Lung (tissue), 12 donors: ENCODE measurements around the gene SHISA3. TPM values are rescaled to one million over a fixed set of nuclear protein-coding genes. Genes with fewer than 3 reads are reported as not detected.

ENCODE experiments used
- ATAC-seq: fragments of 200-7000 bp; cut with Tn5 transposase; one replicate; pipeline ENCODE4 v1.9.1; 2020; ENCODE audit warnings: moderate number of reproducible peaks; ENCODE audit not compliant: insufficient read depth, low FRiP score
- DNase-seq, 3 donors: peaks; one replicate each; pipeline ENCODE4 v3.0.0-alpha.2; 2013 to 2017
- H3K27ac ChIP-seq, 2 donors: one replicate each; pipeline ENCODE4 v1.5.1; 2013; ENCODE audit warnings: mild to moderate bottlenecking in 2 of 2, moderate library complexity in 2 of 2, control low read depth in 1 of 2, inconsistent platforms in 1 of 2, low read depth in 1 of 2, low read length in 1 of 2
- H3K27me3 ChIP-seq, 3 donors: one replicate each; pipeline ENCODE4 v1.5.1; 2013; ENCODE audit warnings: low read length in 2 of 3; ENCODE audit not compliant: control insufficient read depth in 3 of 3, insufficient read depth in 3 of 3
- H3K36me3 ChIP-seq, 4 donors: one replicate each; pipeline ENCODE4 v1.5.1; 2013; ENCODE audit warnings: low read length in 4 of 4, mild to moderate bottlenecking in 1 of 4, moderate library complexity in 1 of 4; ENCODE audit not compliant: control insufficient read depth in 4 of 4, insufficient read depth in 4 of 4
- H3K4me1 ChIP-seq, 5 donors: one replicate each; pipeline ENCODE4 v1.5.1; 2013; ENCODE audit warnings: low read length in 5 of 5, mild to moderate bottlenecking in 2 of 5, moderate library complexity in 1 of 5; ENCODE audit not compliant: control insufficient read depth in 5 of 5, insufficient read depth in 5 of 5
- H3K4me3 ChIP-seq: one replicate; pipeline ENCODE4 v1.5.1; 2013; ENCODE audit warnings: mild to moderate bottlenecking, control low read depth, moderate library complexity
- H3K9ac ChIP-seq, 2 donors: one replicate each; pipeline ENCODE4 v1.5.1; 2013; ENCODE audit warnings: low read length in 2 of 2, control low read depth in 1 of 2; ENCODE audit not compliant: insufficient read depth in 1 of 2
- H3K9me3 ChIP-seq, 4 donors: one replicate each; pipeline ENCODE4 v1.5.1; 2013; ENCODE audit warnings: low read length in 3 of 4, mild to moderate bottlenecking in 1 of 4, moderate library complexity in 1 of 4; ENCODE audit not compliant: control insufficient read depth in 4 of 4, insufficient read depth in 3 of 4
- CTCF ChIP-seq: IDR thresholded peaks from 2 replicates; pipeline ENCODE4 v1.5.1; 2012; ENCODE audit warnings: mild to moderate bottlenecking; ENCODE audit errors: control extremely low read depth, extremely low read depth
- WGBS, 2 donors: extraction: QIAGEN DNeasy Blood & Tissue Kit; methylation state at CpG; one replicate each; pipeline ENCODE4 v1.1.7; 2013; 5-methylcytosine and 5-hydroxymethylcytosine counted together
- polyA plus RNA-seq, 2 donors: library from polyadenylated mRNA; stranded (reverse); fragments of 200-250 nt; gene quantifications; one replicate each; pipeline ENCODE4 v1.2.1, GENCODE V29; 2013
- total RNA-seq, 2 donors: library from RNA; depleted of rRNA in 1 of 2; stranded (reverse); fragments of >200 nt in 1 of 2; gene quantifications; one replicate each; pipeline ENCODE4 v1.2.1, GENCODE V29; 2014 to 2021
- donor health status: control.
- donor health status: control.
- donor health status: Bipolar disorder and iron deficiency.
- donor health status: healthy.
- donor health status: DM: yes; HTN: yes; CAD: no.

SHISA3 gene
- total and polyA plus RNA-seq, 4 donors, result 1.00 to 13.5 (median 2.0) TPM

DNA sequence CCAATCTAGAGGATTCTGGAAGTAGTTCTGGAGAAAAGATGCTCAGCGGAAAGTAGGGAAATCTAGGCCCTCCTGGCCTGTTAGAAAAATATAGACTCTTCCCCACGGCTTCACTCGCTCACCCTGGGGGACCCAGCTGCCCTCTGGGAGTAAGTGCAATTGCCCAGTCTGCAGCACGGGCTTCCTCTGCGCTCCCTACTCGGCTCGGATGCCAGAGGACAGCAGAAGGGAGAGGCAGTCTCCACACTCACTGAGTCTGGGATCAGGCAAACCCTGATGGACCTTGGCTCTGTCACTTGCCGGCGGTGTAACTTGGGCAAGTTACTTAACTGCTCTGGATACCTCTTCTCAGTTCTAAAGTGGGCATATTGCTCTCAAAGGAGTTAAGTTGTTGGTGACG is 2.1 kb downstream of the SHISA3 start:
- no peak overlapping the region for H3K4me3 ChIP-seq
- H3K27ac ChIP-seq, result no peak overlapping the region
- TF ChIP-seq CTCF, result no peak
- ATAC-seq, result no peak
- H3K9me3 ChIP-seq, result peaks cover 0 to 5% (median 0%) of the 10 kb centered on the region in 4 donors
- WGBS, 2 donors, result 14 to 17% methylated on average over 10 of the region's 10 CpGs
- peak in 1 of 3 donors; percentile 27 for DNase-seq
- peaks cover 0 to 17% (median 2%) of the 10 kb centered on the region in 5 donors for H3K4me1 ChIP-seq
- peaks cover 0 to 14% (median 4%) of the 10 kb centered on the region in 4 donors for H3K36me3 ChIP-seq
- H3K27me3 ChIP-seq, result peaks cover 0 to 41% (median 9%) of the 10 kb centered on the region in 3 donors
- H3K9ac ChIP-seq, result peak overlapping the region in 1 of 2 donors; percentile 62

DNA sequence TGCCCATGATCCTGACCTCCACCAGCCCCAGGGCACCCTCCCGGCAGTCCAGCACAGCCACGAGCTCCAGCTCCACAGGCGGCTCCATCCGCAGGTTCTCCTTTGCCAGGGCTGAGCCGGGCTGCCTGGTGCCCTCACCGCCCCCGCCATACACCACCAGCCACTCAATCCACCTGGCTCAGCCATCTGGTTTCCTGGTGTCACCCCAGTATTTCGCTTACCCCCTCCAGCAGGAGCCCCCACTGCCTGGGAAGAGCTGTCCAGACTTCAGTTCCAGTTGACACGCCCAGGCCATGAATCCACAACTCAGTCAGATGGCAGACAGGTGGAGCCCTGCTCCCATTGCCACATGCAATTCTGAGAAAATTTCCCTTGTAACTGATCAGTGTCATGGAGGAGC is 3.9 kb downstream of the SHISA3 start:
- DNase-seq (no peak), ATAC-seq (no peak)
- Histone ChIP-seq H3K27ac (no peak overlapping the region), H3K9ac (no peak overlapping the region), H3K4me3 (no peak overlapping the region), H3K36me3 (peaks cover 0 to 14% (median 4%) of the 10 kb centered on the region in 4 donors), H3K4me1 (peaks cover 0 to 17% (median 2%) of the 10 kb centered on the region in 5 donors), H3K9me3 (peaks cover 0 to 5% (median 0%) of the 10 kb centered on the region in 4 donors), H3K27me3 (peaks cover 0 to 33% (median 3%) of the 10 kb centered on the region in 3 donors)
- TF ChIP-seq CTCF, result no peak
- 65 to 67% methylated on average over 9 of the region's 9 CpGs for WGBS, 2 donors

DNA sequence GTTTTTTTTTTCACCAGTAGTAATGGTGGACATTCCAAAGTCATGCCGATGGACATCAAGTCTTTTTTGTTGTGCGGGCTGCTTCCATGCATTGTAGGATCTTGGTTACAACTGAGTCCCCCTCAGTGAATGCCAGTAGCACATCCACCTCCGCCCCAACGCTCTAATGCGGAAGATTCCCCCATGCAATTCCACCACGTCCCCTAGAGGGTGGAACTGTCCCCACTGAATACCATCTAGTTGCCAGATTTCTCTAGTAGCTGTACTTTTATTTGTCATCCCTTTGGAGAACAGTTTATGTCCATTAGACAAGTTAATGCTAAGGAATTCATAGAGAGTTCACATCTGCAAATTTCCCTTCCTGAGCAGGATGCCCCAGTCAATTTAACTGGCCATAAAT is 6.7 kb downstream of the SHISA3 start:
- Histone ChIP-seq H3K9ac (no peak overlapping the region), H3K27me3 (peaks cover 0 to 19% (median 3%) of the 10 kb centered on the region in 3 donors)

More for the DNA sequence above, 6.7 kb downstream of the SHISA3 start:
- no peak for ATAC-seq
- peaks cover 0 to 14% (median 4%) of the 10 kb centered on the region in 4 donors for H3K36me3 ChIP-seq
- no peak overlapping the region for H3K27ac ChIP-seq
- 85% methylated on average over 6 of the region's 6 CpGs for WGBS, 2 donors
- peaks cover 0 to 6% (median 2%) of the 10 kb centered on the region in 5 donors for H3K4me1 ChIP-seq
- no peak for DNase-seq
- no peak overlapping the region for H3K4me3 ChIP-seq
- H3K9me3 ChIP-seq, result no peaks in the 10 kb centered on the region
- TF ChIP-seq CTCF, result no peak
